DMS53 treated with DMSO at 0.1 percent for 48 hours (cell line): ENCODE data around the gene HTR3B.
A peak's percentile ranks its signal among the peaks of the same experiment; 100 is the strongest.
"Not testable (repeated sequence)": the region's sequence is repeated elsewhere in the genome, so short reads cannot be mapped to it uniquely, and the experiment has no call there.

ENCODE experiments used
- DNase-seq: peaks from one replicate; lab custom pipeline; 2025; ENCODE audit not compliant: unreplicated experiment; lab: John Stamatoyannopoulos, UW

HTR3B gene

DNA sequence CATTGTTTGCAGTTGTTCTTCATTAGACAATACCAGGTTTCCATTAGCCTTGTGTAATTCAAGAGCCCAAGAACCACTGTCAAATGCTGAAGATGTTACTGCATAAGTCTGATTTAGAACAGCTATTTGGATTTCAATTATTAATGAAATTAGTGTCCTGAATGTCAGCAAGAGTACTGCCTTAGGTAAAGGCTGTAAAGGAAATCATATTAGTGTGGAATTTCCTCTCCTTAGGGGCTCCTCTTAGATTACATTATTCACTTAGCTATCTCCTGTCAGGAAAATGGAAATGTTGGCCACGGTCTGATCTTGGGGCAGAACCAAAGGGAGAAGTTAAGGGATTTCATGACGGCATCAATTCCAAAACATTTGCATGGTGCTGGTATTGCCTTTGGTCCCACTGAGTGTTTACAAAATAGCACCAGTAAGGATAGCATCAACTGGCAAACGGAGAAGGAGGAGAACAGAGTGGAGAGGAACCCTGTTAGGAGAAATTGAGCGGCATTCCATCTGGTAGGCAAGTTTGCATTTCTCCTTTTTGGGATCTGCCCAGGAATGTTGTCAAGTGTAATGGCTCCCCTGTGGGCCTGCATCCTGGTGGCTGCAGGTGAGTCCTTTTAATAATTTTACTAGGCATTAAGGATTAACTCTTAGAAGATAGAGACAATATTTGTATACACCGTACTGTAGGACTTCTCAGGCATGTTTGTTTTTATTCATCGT is at the start of gene HTR3B:
TSS of gene HTR3B (plus strand) at position 418 of the 723 bp plus-strand sequence. CDS start at position 556, 138 bp downstream.
- DNase-seq = no peak

- no peak for DNase-seq
These were observed 48.8 kb upstream of the HTR3B start for GRCh38 chr11:113855803-113856202.

DNA sequence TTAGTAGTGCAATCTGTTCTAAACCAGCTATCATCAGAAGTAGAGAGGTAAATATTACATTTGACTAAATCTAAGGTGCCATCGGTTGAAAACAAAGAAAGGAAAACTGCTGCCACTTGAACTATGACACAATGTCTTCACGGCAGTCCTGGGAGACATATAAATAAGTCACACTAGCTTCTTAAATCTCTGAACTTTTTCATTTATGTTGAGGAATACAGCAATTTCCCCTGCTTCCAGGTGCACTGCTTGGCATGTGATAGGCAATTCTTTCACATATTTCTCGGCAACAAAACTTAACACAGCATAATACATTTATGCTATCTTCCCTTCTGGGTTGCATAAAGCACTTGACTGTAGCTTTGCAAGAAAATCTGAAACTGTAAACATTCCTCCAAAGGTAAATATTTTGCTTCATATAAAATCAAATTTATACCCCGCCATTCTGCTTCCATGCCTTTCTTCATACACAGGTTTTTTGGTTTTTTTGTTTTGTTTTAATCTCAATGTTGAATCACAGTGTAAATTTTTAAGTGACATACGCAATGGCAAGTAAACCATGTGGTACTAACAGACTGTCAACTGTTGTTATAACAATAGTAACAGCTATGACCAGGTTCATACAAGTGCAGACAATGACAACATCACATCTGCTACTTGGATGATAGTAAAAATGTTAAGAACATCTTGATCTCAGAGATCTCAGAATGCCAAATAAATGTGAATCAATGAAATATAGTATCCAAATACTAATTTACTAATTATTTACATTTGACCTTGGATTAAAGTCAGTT is 47.4 kb upstream of the HTR3B start:
- no peak for DNase-seq

DNA sequence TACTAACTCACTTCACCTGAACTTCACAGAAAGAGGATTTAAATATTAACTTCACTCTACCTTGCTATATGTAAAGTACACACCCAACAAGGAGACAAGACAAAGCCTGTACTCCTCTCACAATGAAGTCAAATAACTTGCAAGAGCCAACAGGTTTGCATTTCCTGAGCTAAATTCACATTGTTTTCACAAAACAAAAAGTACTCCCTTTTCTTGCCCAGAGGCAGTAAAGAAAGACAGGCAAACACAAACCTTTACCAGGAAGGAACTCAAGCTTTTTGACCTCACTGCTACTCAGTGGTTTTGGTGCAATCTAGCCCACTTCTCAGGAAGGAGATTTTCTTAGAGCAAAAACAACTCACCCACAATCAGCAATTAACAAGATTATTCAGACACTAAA is 44.9 kb upstream of the HTR3B start:
- DNase-seq = no peak

GRCh38 chr11:113862435-113862834 is 42.2 kb upstream of the HTR3B start:
- DNase-seq = peak; percentile 70

DNA sequence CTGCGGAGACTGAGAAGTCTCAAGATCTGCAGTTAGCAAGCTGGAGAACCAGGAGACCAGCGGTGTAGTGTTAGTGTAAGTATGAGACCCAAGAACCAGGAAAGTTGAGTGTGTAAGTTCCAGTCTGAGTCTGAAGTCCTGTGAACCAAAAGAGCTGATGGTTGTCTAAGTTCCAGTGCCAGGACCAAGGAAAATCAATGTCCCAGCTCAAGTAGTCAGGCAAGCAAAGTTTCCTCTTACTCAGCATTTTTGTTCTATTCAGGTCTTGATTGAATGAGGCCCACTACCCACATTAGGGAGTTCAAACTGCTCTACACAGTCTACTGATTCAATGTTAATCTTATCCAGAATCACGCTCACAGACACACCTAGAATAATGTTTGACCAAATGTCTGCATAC is 40.2 kb upstream of the HTR3B start:
- no peak for DNase-seq

- DNase-seq = no peak
These were observed 38.7 kb upstream of the HTR3B start for GRCh38 chr11:113865873-113866272.

GRCh38 chr11:113867843-113868503 is 36.6 kb upstream of the HTR3B start:
- DNase-seq = no peak

DNA sequence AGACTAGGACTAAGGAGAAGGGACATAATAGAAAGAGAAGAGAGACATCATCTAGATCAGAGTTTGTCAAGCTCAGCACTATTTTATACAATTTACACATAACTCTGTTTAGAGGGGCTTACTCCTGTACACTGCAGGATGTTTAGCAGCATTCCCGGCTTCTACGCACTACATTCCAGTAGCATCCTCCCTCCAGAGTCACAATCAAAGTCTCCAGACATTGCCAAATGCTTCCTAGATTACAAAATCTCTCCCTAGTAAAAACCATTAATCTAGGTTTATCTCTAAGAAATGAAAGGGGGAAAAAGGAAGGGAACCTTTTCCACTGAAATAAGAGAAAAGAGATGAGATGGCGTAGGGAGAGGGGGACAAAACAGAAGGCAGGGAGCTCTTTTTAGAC is 33.3 kb upstream of the HTR3B start:
- DNase-seq = no peak

DNA sequence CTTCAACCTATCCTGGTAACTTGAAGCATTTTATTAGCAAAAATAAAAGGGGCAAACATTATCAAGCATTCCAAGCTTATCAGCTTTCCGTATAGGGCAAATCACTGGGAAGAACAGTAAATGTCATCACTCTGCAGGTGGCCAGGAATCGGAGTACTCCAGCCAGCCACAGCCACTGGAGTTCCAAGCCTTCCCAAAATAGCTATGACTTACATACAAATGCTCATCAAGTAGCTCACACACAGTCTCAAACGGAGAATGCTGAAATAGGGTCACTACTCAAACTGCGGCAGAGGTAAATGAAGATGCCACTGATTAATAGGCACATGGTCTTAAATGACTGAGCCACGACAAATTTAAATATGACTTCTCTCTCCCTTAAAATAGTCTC is 31.4 kb upstream of the HTR3B start:
- DNase-seq = no peak

GRCh38 chr11:113874096-113874495 is 30.5 kb upstream of the HTR3B start:
- no peak for DNase-seq

DNA sequence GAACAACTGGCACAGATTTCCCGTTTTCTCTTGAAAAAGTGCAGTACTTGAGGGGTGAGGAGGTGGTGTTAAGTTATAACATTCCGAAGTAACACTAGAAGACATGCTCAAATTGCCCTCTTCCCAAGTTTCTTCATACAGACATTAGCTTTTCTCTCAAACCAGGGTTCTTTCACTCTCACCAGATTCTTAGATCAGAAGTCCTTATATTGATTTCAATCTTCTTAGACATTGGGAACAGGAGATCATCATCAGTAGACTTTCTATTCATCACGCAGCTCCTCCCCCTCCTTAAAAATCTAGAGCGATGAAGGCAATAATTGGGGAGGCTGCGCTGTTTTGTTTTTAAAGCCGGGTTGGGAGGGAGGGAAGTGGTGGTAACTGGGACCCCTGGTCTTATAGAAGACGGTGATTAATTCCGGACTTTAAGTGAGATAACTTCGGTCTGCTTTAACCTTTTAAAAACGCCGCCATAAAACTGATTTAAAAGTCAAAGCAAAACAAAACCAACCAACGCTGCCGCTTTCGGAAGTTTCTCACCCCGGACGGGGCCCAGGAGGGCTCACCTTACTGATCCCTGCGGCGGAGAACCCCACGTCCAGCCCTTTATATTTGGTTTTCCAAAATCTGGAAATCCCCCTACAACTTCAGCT is 29.9 kb upstream of the HTR3B start:
- DNase-seq = no peak

- peak; percentile 95 for DNase-seq
These were observed 29.1 kb upstream of the HTR3B start, which contains the start of gene USP28 for GRCh38 chr11:113875234-113876073. Gene USP28, minus strand, starts transcription at chr11:113875572. Its CDS starts 71 bp downstream, at chr11:113875501.

DNA sequence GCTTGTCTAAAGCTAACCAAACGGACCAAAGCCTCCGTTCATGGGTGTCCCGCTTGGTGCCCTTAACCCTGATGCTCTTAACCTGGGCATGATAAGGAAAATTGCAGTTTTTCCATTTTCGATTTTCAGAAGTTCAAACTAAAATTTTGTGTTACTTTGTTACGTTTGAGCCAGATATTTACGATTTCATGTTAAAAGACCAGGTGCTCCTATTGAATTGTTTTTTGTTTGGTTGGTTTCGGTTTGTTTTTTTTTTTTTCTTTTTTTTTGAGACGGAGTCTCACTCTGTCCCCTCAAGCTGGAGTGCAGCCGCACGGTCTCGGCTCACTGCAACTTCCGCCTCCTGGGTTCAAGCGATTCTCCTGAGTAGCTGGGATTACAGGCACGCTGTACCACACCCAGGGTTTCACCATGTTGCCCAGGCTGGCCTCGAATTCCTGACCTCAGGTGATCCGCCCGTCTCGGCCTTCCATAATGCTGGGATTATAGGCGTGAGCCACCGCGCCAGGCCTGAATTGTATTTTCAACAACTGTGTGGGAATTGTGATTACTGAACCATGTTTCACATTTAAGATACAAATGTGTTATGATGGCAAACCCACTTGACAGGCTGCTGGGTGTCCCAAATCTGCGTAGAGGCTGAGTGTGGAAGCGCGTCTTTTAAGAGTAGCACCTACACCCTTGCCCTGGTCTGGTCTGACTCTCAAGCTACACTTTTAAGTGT is 28.4 kb upstream of the HTR3B start:
- no peak for DNase-seq

GRCh38 chr11:113876798-113877669 is 27.6 kb upstream of the HTR3B start:
- no peak for DNase-seq

DNA sequence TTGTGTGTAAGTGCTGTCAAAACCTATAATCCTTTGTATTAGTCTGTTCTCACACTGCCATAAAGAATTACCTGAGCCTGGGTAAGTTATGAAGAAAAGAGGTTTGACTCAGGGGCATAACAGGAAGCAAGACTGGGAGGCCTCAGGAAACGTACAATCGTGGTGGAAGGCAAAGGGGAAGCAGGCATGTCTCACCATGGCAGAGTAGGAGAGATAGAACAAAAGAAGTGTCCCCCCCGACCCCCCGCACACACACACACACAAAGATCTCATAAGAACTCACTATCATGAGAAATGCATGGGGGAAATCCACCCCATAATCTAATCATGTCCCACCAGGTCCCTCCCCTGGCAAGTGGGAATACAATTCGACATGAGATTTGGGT is 26.9 kb upstream of the HTR3B start:
- no peak for DNase-seq

GRCh38 chr11:113879446-113879845 is 25.1 kb upstream of the HTR3B start:
- DNase-seq = not testable (repeated sequence)

GRCh38 chr11:113880971-113881370 is 23.6 kb upstream of the HTR3B start:
- no peak for DNase-seq

DNA sequence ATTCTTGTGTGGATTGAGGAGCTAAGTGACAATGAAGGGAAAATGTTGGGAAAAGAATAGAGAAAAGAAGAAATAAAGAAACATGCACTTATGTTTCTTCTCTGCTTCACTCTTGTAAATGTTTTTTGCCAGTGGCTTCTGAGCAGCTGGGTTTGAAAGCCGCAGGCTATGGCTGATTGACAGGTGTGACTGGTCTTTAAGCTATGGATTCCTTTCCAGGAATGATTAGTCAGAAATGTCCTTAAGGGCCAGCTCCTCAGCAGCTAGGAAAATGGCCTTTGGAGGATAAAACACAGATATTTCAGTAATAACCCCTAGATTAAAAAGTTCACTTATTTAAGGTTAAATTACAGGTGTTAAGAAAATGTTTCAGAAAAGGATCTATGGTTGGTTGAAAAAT is 22.7 kb upstream of the HTR3B start:
- DNase-seq = no peak
